ENCODE results near the gene MRPL20. TPM values are rescaled to one million over a fixed set of nuclear protein-coding genes. Genes with fewer than 3 reads are reported as not detected.

The MRPL20 gene
- total and polyA plus RNA-seq, 12 donors = 98.9 to 276 (median 158) TPM

DNA sequence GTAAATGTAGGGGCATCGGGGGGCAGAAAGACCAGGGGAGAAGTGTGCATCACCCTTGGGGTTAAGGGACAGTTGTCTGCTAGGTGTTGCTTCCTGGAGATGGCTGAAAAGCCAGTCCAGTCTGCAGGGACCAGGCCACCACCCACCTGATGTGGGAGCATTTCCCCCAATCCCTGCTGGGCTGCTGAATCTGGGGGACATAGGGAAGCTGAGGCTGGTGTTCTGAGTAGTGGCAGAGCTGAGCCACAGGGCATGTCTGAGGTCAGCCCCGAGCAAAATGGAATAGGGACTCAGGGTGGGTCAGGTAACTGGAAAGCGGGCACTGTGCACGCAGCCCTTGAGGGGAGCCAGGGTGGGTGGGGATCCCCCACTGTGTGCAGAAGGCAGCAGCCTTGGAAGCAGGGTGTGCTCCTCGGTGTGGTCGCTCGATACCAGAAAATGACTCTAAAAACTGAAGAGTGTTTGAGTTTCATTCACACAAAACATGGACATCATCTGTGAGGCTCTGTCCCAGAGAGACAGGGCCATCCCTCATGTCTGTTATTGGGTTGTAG lies 5.6 kb downstream of the MRPL20 start:
- Histone ChIP-seq H3K9me3 (replicated peaks in 1 of 3) (no peaks in the 10 kb centered on the region), H3K36me3 (replicated peaks in 1 of 2) (peaks cover 0 to 68% of the 10 kb centered on the region in 2 donors), H3K4me3 (no peak overlapping the region), H3K4me1 (replicated peaks in 1 of 2) (peaks cover 27 to 39% of the 10 kb centered on the region in 2 donors), H3K27me3 (no peaks in the 10 kb centered on the region), H3K27ac (peak overlapping the region in 3 of 5 donors; percentile 26 to 86 (median 68))
- intact Hi-C loops (cut with DNase I) = no loop called here
- WGBS, 4 donors = 74 to 81% (median 78%) methylated on average over 6 to 7 of the region's 7 CpGs
- no peak for DNase-seq
- TF ChIP-seq, protein P1, sequence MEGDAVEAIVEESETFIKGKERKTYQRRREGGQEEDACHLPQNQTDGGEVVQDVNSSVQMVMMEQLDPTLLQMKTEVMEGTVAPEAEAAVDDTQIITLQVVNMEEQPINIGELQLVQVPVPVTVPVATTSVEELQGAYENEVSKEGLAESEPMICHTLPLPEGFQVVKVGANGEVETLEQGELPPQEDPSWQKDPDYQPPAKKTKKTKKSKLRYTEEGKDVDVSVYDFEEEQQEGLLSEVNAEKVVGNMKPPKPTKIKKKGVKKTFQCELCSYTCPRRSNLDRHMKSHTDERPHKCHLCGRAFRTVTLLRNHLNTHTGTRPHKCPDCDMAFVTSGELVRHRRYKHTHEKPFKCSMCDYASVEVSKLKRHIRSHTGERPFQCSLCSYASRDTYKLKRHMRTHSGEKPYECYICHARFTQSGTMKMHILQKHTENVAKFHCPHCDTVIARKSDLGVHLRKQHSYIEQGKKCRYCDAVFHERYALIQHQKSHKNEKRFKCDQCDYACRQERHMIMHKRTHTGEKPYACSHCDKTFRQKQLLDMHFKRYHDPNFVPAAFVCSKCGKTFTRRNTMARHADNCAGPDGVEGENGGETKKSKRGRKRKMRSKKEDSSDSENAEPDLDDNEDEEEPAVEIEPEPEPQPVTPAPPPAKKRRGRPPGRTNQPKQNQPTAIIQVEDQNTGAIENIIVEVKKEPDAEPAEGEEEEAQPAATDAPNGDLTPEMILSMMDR (IDR thresholded peaks at IDR 0.05) = no peak
- no peak for TF ChIP-seq POLR2A (IDR thresholded peaks at IDR 0.05)

GRCh38 chr1:1400576-1401456 lies 6.3 kb downstream of the MRPL20 start:
- TF ChIP-seq POLR2A (IDR thresholded peaks at IDR 0.05) = peak in 1 of 2 donors; percentile 16
- TF ChIP-seq, protein P1 (IDR thresholded peaks at IDR 0.05) = no peak
- WGBS, 4 donors = 55 to 66% (median 59%) methylated on average over 13 to 22 of the region's 22 CpGs
- DNase-seq = peak in 3 of 7 donors; percentile 49 to 56 (median 54)
- Histone ChIP-seq H3K27me3 (no peaks in the 10 kb centered on the region), H3K27ac (peak overlapping the region in 4 of 5 donors; percentile 68 to 86 (median 80)), H3K4me1 (replicated peaks in 1 of 2) (peaks cover 20 to 32% of the 10 kb centered on the region in 2 donors), H3K9me3 (replicated peaks in 1 of 3) (no peaks in the 10 kb centered on the region), H3K4me3 (peak overlapping the region in 2 of 4 donors; percentile 60 to 88), H3K36me3 (replicated peaks in 1 of 2) (peaks cover 0 to 75% of the 10 kb centered on the region in 2 donors)
- intact Hi-C loops (cut with DNase I) = no loop called here

DNA sequence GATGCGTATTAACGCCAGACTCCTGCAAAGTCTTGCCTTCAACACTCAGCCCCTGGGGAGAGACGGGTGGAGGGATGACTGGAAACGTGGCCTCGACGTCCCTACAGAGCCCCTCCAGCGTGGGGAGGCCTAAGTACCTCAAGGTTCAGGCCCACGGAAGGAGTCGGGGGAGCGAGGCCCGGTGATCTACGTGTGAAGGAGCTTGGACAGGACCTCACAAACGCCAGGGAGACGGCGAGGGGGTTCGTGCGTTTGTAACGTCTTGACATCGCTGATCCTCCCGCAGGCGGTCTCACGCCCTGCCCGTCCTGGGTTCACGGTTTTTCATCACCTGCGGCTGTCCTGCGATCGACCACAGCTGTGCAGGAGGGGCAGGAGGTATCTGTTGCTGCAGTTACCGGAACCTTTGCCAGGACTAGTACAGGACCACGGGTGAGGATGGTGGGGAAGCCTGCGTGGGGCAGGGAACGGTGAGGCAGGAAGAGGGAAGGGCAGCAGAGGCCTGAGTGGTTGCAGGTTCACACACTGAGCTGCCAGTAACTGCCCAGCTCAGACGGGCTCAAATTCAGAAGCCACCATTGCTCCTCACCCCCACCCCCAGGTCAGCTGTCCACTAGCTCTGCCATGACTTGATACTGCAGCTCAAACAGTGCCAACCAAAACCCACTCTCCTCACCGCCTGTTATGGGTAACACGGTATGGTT lies 7.1 kb downstream of the MRPL20 start:
- WGBS, 4 donors = 4 to 7% (median 5%) methylated on average over 16 to 34 of the region's 34 CpGs
- peaks cover 19 to 26% of the 10 kb centered on the region in 2 donors for H3K4me1 ChIP-seq (replicated peaks in 1 of 2)

More for the DNA sequence above, 7.1 kb downstream of the MRPL20 start:
- Histone ChIP-seq H3K27me3 (no peaks in the 10 kb centered on the region), H3K9me3 (replicated peaks in 1 of 3) (no peaks in the 10 kb centered on the region), H3K36me3 (replicated peaks in 1 of 2) (peaks cover 0 to 75% of the 10 kb centered on the region in 2 donors), H3K4me3 (peak overlapping the region; percentile 60 to 96 (median 81)), H3K27ac (peak overlapping the region; percentile 48 to 86 (median 76))
- no peak for TF ChIP-seq POLR2A (IDR thresholded peaks at IDR 0.05)
- TF ChIP-seq, protein P1 (IDR thresholded peaks at IDR 0.05) = no peak
- peak in 4 of 7 donors; percentile 37 to 71 (median 47) for DNase-seq
- intact Hi-C loops (cut with DNase I) = no loop called here
